ENCODE measurements around the gene PHACTR1. TPM values are rescaled to one million over a fixed set of nuclear protein-coding genes. Genes with fewer than 3 reads are reported as not detected.

Gene PHACTR1
- total RNA-seq, 2 donors from 2014 or later = 1.3 to 4.3 TPM

GRCh38 chr6:13262302-13263230 lies 546.0 kb downstream of the PHACTR1 start:
- Histone ChIP-seq H3K9me3 (no peaks in the 10 kb centered on the region), H3K27me3 (replicated peaks; ENCODE audit: insufficient read depth) (no peaks in the 10 kb centered on the region), H3K27ac (no peak overlapping the region), H3K36me3 (no peaks in the 10 kb centered on the region), H3K4me3 (no peak overlapping the region), H3K4me1 (replicated peaks) (no peaks in the 10 kb centered on the region)
- no peak for DNase-seq (ENCODE audit: low spot score)
- intact Hi-C loops (cut with DNase I) = no loop called here
- TF ChIP-seq POLR2AphosphoS5 (IDR thresholded peaks at IDR 0.05) (no peak), CTCF (IDR thresholded peaks at IDR 0.05) (no peak), POLR2A (IDR thresholded peaks at IDR 0.05) (no peak)
- 48% methylated on average over 1 of the region's 1 CpG for WGBS

GRCh38 chr6:13263669-13264068 lies 547.1 kb downstream of the PHACTR1 start:
- no peak for TF ChIP-seq CTCF (IDR thresholded peaks at IDR 0.05)
- no peak for TF ChIP-seq POLR2A (IDR thresholded peaks at IDR 0.05)
- no peak for TF ChIP-seq POLR2AphosphoS5 (IDR thresholded peaks at IDR 0.05)
- Histone ChIP-seq H3K9me3 (no peaks in the 10 kb centered on the region), H3K27ac (no peak overlapping the region), H3K4me3 (no peak overlapping the region), H3K27me3 (replicated peaks; ENCODE audit: insufficient read depth) (no peaks in the 10 kb centered on the region), H3K4me1 (replicated peaks) (no peaks in the 10 kb centered on the region), H3K36me3 (no peaks in the 10 kb centered on the region)
- no peak for DNase-seq (ENCODE audit: low spot score)
- 82% methylated on average over 6 of the region's 6 CpGs for WGBS
- intact Hi-C loops (cut with DNase I) = no loop called here

GRCh38 chr6:13267142-13267651 lies 550.6 kb downstream of the PHACTR1 start:
- no peaks in the 10 kb centered on the region for H3K9me3 ChIP-seq
- intact Hi-C loops (cut with DNase I) = no loop called here
- no peak overlapping the region for H3K4me3 ChIP-seq
- no peaks in the 10 kb centered on the region for H3K4me1 ChIP-seq (replicated peaks)
- no peak for DNase-seq (ENCODE audit: low spot score)
- H3K27me3 ChIP-seq (replicated peaks; ENCODE audit: insufficient read depth) = no peaks in the 10 kb centered on the region
- no peak for TF ChIP-seq CTCF (IDR thresholded peaks at IDR 0.05)
- no peak for TF ChIP-seq POLR2A (IDR thresholded peaks at IDR 0.05)
- no peak for TF ChIP-seq POLR2AphosphoS5 (IDR thresholded peaks at IDR 0.05)
- WGBS = 96% methylated on average over 2 of the region's 2 CpGs
- no peaks in the 10 kb centered on the region for H3K36me3 ChIP-seq
- no peak overlapping the region for H3K27ac ChIP-seq

GRCh38 chr6:13268913-13269518 lies 552.4 kb downstream of the PHACTR1 start:
- no peaks in the 10 kb centered on the region for H3K27me3 ChIP-seq (replicated peaks; ENCODE audit: insufficient read depth)
- no peak overlapping the region for H3K27ac ChIP-seq
- no peak overlapping the region for H3K4me3 ChIP-seq
- 36% methylated on average over 8 of the region's 8 CpGs for WGBS
- no peak for DNase-seq (ENCODE audit: low spot score)
- TF ChIP-seq POLR2A (IDR thresholded peaks at IDR 0.05) (no peak), CTCF (IDR thresholded peaks at IDR 0.05) (no peak), POLR2AphosphoS5 (IDR thresholded peaks at IDR 0.05) (no peak)
- no peaks in the 10 kb centered on the region for H3K9me3 ChIP-seq
- H3K4me1 ChIP-seq (replicated peaks) = no peaks in the 10 kb centered on the region
- no peaks in the 10 kb centered on the region for H3K36me3 ChIP-seq
- intact Hi-C loops (cut with DNase I) = no loop called here

All from prostate gland (tissue), 2 donors.